ENCODE measurements around the gene PDE7B.

PDE7B gene

DNA sequence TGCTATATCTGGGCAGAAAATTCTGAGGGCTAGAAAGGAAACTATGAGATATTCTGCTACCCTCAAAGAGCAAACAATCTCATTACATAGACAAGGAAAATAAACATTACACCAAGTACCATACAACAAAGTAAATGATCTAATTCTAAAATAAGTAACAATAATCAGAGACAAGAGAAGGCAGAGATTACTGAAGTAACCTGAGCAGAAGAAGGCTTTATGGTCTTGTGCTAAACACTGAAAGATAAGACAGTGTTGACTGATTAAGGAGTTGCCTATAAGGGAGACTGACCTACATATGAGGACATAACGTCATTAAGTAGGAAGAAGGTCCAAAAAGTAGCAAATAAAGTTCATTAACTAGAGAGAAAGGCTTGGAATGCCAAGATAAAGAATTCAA is 264.4 kb downstream of the PDE7B start:
- TF ChIP-seq SIN3A (IDR thresholded peaks at IDR 0.05; ENCODE audit: borderline replicate concordance, insufficient read depth, low read length) = no peak
- TF ChIP-seq POLR2AphosphoS5 (IDR thresholded peaks at IDR 0.05; ENCODE audit: low read depth, low read length) = no peak
- no peak for TF ChIP-seq FOXP2 (optimal IDR thresholded peaks at IDR 0.05; ENCODE audit: borderline replicate concordance, extremely low read depth, extremely low read length, insufficient read depth)
- TF ChIP-seq TAF1 (IDR thresholded peaks at IDR 0.05; ENCODE audit: borderline replicate concordance, insufficient read depth, low read length) = no peak
- TF ChIP-seq, protein P1, sequence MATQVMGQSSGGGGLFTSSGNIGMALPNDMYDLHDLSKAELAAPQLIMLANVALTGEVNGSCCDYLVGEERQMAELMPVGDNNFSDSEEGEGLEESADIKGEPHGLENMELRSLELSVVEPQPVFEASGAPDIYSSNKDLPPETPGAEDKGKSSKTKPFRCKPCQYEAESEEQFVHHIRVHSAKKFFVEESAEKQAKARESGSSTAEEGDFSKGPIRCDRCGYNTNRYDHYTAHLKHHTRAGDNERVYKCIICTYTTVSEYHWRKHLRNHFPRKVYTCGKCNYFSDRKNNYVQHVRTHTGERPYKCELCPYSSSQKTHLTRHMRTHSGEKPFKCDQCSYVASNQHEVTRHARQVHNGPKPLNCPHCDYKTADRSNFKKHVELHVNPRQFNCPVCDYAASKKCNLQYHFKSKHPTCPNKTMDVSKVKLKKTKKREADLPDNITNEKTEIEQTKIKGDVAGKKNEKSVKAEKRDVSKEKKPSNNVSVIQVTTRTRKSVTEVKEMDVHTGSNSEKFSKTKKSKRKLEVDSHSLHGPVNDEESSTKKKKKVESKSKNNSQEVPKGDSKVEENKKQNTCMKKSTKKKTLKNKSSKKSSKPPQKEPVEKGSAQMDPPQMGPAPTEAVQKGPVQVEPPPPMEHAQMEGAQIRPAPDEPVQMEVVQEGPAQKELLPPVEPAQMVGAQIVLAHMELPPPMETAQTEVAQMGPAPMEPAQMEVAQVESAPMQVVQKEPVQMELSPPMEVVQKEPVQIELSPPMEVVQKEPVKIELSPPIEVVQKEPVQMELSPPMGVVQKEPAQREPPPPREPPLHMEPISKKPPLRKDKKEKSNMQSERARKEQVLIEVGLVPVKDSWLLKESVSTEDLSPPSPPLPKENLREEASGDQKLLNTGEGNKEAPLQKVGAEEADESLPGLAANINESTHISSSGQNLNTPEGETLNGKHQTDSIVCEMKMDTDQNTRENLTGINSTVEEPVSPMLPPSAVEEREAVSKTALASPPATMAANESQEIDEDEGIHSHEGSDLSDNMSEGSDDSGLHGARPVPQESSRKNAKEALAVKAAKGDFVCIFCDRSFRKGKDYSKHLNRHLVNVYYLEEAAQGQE (IDR thresholded peaks at IDR 0.05; ENCODE audit: insufficient read depth in 1 of 2, low read depth in 2 of 2, low read length in 2 of 2) = no peak

DNA sequence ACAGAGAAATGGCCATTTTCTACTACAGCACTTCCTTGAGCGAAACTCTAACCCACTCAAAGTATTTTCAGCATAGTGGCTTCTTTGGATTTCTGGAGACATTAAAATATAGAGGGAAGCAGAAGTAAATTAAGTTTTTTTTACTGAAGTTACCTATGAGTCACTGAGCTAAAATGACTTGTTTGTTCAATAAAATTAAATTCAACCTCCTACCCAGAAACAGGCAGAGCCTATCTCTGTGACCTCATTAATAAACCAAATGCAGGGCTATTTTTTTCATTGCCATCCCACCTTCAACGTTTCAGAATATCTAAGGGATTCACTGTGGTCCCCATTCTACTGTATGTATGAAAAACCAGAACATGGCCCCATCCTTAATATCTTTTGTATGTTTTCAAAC is 265.6 kb downstream of the PDE7B start:
- TF ChIP-seq POLR2AphosphoS5 (IDR thresholded peaks at IDR 0.05; ENCODE audit: low read depth, low read length) (no peak), FOXP2 (optimal IDR thresholded peaks at IDR 0.05; ENCODE audit: borderline replicate concordance, extremely low read depth, extremely low read length, insufficient read depth) (no peak), TAF1 (IDR thresholded peaks at IDR 0.05; ENCODE audit: borderline replicate concordance, insufficient read depth, low read length) (no peak), SIN3A (IDR thresholded peaks at IDR 0.05; ENCODE audit: borderline replicate concordance, insufficient read depth, low read length) (no peak)
- TF ChIP-seq, protein P1 (IDR thresholded peaks at IDR 0.05; ENCODE audit: insufficient read depth in 1 of 2, low read depth in 2 of 2, low read length in 2 of 2) = no peak

DNA sequence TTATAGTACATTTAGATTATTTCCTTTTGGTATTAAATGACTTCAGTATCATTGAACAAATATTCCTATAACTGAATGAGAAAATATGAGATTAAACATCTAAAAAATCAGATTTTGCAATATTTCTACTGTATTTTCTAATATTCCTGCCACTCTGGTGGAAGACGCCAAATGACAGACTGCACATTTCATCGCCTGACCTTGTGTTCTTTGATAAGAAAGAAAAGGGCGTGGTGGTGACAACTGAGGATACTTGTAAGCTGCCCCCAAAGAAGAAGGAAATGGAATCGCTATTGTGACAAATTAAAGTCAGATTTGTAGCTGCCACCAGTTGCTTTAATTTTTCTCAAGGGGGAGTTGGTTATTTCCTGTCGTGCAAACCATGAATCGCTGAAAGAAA is 267.3 kb downstream of the PDE7B start:
- TF ChIP-seq FOXP2 (optimal IDR thresholded peaks at IDR 0.05; ENCODE audit: borderline replicate concordance, extremely low read depth, extremely low read length, insufficient read depth) = no peak
- TF ChIP-seq, protein P1 (IDR thresholded peaks at IDR 0.05; ENCODE audit: insufficient read depth in 1 of 2, low read depth in 2 of 2, low read length in 2 of 2) = no peak
- no peak for TF ChIP-seq SIN3A (IDR thresholded peaks at IDR 0.05; ENCODE audit: borderline replicate concordance, insufficient read depth, low read length)
- no peak for TF ChIP-seq POLR2AphosphoS5 (IDR thresholded peaks at IDR 0.05; ENCODE audit: low read depth, low read length)
- TF ChIP-seq TAF1 (IDR thresholded peaks at IDR 0.05; ENCODE audit: borderline replicate concordance, insufficient read depth, low read length) = no peak

DNA sequence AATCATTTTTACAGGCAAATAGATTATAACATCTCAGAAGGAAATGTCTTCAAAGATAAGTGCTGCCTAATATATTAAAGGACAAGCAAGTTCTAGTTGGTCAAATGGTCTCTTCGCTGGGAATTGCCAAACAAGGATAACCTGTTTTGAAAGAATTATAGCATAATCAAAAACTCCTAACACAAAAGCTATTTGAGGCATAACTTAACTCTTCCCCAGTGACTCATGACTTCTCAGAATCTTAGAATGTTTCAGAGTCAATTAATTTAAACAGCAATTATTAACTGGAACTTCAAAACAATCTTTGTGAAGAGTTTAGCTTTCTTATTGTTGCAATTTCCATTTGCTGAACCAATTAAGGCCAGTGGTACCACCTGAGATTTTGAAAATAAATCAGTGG is 272.0 kb downstream of the PDE7B start:
- no peak for TF ChIP-seq FOXP2 (optimal IDR thresholded peaks at IDR 0.05; ENCODE audit: borderline replicate concordance, extremely low read depth, extremely low read length, insufficient read depth)
- TF ChIP-seq SIN3A (IDR thresholded peaks at IDR 0.05; ENCODE audit: borderline replicate concordance, insufficient read depth, low read length) = no peak
- no peak for TF ChIP-seq POLR2AphosphoS5 (IDR thresholded peaks at IDR 0.05; ENCODE audit: low read depth, low read length)

DNA sequence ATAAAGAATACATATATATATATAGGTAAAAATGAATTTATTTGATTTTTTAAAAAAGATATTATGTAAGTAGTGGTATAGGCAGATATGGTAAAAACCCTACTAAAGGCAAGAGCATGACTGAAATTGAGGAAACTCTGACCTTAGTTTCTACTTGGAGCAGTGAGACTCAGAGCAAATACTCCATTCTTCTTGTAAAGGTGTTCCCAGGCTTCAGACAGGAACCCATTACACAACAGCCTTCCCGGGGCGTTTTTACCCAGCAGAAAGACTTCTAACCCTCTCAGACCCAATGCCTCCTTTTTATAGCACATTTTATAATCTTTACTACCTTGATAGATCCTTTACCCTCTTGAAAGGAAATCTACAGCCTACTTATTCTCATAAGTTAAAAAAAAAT is 274.1 kb downstream of the PDE7B start:
- TF ChIP-seq SIN3A (IDR thresholded peaks at IDR 0.05; ENCODE audit: borderline replicate concordance, insufficient read depth, low read length) (no peak), FOXP2 (optimal IDR thresholded peaks at IDR 0.05; ENCODE audit: borderline replicate concordance, extremely low read depth, extremely low read length, insufficient read depth) (no peak), POLR2AphosphoS5 (IDR thresholded peaks at IDR 0.05; ENCODE audit: low read depth, low read length) (no peak), TAF1 (IDR thresholded peaks at IDR 0.05; ENCODE audit: borderline replicate concordance, insufficient read depth, low read length) (no peak)
- TF ChIP-seq, protein P1 (IDR thresholded peaks at IDR 0.05; ENCODE audit: insufficient read depth in 1 of 2, low read depth in 2 of 2, low read length in 2 of 2) = no peak

All from PFSK-1 (cell line).